Parathyroid adenoma (tissue), 2 donors: ENCODE measurements around the gene TEF.

Source experiments
- H2AFZ ChIP-seq: fragments of 300-600 bp; sonication (generic); one replicate; pipeline ENCODE4 v1.7.0; 2017; ENCODE audit warnings: antibody characterized with exemption, mild to moderate bottlenecking
- H3K27ac ChIP-seq: fragments of 300-600 bp; sonication (generic); one replicate; pipeline ENCODE4 v1.7.0; 2017
- H3K27me3 ChIP-seq: fragments of 300-600 bp; sonication (generic); one replicate; pipeline ENCODE4 v1.7.0; 2017; ENCODE audit warnings: low read length; ENCODE audit not compliant: control insufficient read depth, insufficient read depth
- H3K36me3 ChIP-seq: fragments of 300-600 bp; sonication (generic); one replicate; pipeline ENCODE4 v1.7.0; 2017; ENCODE audit warnings: low read length; ENCODE audit not compliant: control insufficient read depth, insufficient read depth
- H3K4me1 ChIP-seq: fragments of 300-600 bp; sonication (generic); one replicate; pipeline ENCODE4 v1.7.0; 2017; ENCODE audit warnings: control low read depth
- H3K4me2 ChIP-seq: fragments of 300-600 bp; sonication (generic); one replicate; pipeline ENCODE4 v1.7.0; 2017; ENCODE audit warnings: low read length
- H3K4me3 ChIP-seq: fragments of 300-600 bp; sonication (generic); one replicate; pipeline ENCODE4 v1.7.0; 2017; ENCODE audit warnings: low read depth, low read length
- H3K79me2 ChIP-seq: fragments of 300-600 bp; sonication (generic); one replicate; pipeline ENCODE4 v1.7.0; 2017; ENCODE audit warnings: control low read depth
- H3K9ac ChIP-seq: fragments of 300-600 bp; sonication (generic); one replicate; pipeline ENCODE4 v1.7.0; 2017; ENCODE audit warnings: mild to moderate bottlenecking
- H3K9me3 ChIP-seq: fragments of 300-600 bp; sonication (generic); one replicate; pipeline ENCODE4 v1.7.0; 2017; ENCODE audit warnings: low read length; ENCODE audit not compliant: control insufficient read depth
- CTCF ChIP-seq: fragments of 300-600 bp; sonication (generic); IDR thresholded peaks from one replicate; pipeline ENCODE4 v1.7.0; 2017; ENCODE audit warnings: antibody characterized with exemption, mild to moderate bottlenecking
- donor health status: primary hyperparathyroidism.

Gene TEF

DNA sequence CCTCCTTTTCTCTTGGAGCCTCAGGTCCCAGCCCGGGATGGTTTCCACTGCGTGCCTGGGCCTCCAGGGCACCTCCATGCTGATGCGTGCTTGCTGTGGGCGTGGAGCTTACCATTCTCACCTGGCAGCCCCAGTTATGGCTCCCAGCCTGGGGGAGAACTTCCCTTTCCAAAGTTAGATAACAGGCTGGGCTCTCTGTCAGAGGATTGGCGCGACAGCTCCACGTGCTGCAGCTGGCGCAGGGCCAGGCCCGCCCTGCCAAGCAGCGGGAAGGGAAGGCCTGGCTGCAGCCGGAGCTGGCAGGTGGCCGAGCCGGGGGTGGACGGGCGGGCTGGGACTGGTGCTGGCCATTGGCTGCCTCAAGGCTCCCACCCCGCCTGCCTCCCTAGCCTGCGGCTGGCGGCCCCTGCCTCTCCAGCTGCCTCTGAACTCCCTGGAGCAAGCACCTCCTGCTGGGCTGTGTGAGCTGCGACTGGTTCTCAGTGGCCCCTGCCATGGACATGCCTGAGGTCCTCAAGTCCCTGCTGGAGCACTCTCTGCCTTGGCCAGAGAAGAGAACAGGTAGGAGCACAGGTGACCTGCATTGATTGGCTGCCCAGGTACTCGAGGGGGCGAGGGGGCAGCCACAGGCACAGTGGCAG lies 14.6 kb upstream of the TEF start:
- H2AFZ ChIP-seq: peak overlapping the region; percentile 90
- no peaks in the 10 kb centered on the region for H3K27me3 ChIP-seq
- H3K79me2 ChIP-seq: no peaks in the 10 kb centered on the region
- H3K4me2 ChIP-seq: peak overlapping the region; percentile 80
- no peaks in the 10 kb centered on the region for H3K36me3 ChIP-seq
- no peaks in the 10 kb centered on the region for H3K9me3 ChIP-seq
- peak overlapping the region; percentile 55 for H3K4me3 ChIP-seq
- no peak overlapping the region for H3K9ac ChIP-seq
- peak; percentile 12 for TF ChIP-seq CTCF
- H3K4me1 ChIP-seq: peaks cover 12% of the 10 kb centered on the region
- H3K27ac ChIP-seq: peak overlapping the region; percentile 77

GRCh38 chr22:41367680-41368542 lies 13.8 kb upstream of the TEF start:
- H3K4me1 ChIP-seq: peaks cover 12% of the 10 kb centered on the region
- TF ChIP-seq CTCF: peak; percentile 22
- H3K36me3 ChIP-seq: no peaks in the 10 kb centered on the region
- H3K27ac ChIP-seq: peak overlapping the region; percentile 77
- H3K4me2 ChIP-seq: peak overlapping the region; percentile 80
- peak overlapping the region; percentile 90 for H2AFZ ChIP-seq
- H3K9me3 ChIP-seq: no peaks in the 10 kb centered on the region
- H3K9ac ChIP-seq: no peak overlapping the region
- H3K79me2 ChIP-seq: no peaks in the 10 kb centered on the region
- peak overlapping the region; percentile 55 for H3K4me3 ChIP-seq
- no peaks in the 10 kb centered on the region for H3K27me3 ChIP-seq

DNA sequence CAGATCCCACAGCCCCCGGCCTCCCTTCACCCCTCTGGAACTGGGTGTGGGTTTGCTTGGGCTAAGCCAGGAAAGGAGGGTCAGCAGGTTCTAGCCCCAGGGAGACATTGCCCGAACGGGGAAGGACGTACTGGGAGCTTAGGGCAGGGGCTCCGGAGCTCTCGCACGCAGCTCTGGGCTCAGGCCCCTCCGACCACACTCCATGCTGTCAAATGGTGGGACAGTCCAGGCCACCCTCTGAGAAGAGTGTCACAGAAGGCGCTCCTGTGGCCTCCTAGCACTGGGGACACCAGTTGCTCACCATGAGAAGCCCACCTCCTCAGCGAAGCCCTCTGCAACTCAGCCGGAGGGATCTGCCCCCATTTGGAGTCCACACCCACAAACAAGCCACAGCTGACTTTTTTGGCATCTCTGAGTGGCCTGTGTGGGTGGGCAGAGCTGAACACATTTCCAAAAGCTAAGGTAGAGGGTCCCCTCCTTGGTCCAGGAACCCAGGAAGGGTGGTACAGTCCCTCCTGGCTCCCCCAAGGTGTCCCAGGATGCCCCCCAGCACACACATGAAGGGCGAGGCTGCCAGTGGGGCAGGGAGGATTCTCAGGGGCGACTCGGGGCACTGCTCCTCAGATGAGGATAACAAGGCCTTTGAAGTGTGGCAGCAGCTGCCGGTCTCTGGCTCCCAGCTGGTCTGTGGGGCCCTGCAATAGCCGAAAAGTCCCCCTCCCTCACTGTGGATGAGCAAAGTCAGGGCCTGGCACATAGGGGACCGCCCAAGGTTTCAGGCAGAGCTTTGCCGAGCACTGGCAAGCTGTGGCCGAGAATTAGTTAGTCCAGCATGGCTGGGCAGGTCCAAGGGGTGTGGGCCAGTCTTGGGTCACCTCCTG lies 13.0 kb upstream of the TEF start:
- H3K9ac ChIP-seq: no peak overlapping the region

DNA sequence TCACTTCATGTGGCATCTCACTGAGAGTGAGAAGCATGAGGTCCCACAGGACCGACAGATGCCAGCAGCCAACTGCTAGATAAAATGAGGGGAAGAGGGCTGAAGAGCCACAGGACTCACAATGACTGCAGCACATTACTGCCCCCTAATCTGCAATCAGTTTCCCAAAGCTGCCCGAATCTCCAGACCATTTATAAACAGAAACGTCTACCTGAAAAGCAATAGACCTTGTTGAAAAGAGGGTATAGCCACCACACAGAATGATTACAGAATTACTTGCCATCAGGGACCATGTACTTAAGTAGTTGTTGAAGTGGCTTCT lies 12.4 kb upstream of the TEF start:
- Histone ChIP-seq H3K27ac (no peak overlapping the region), H2AFZ (no peak overlapping the region), H3K36me3 (no peaks in the 10 kb centered on the region), H3K27me3 (no peaks in the 10 kb centered on the region), H3K9ac (no peak overlapping the region), H3K4me1 (peaks cover 12% of the 10 kb centered on the region), H3K4me3 (no peak overlapping the region), H3K4me2 (no peak overlapping the region), H3K79me2 (no peaks in the 10 kb centered on the region), H3K9me3 (no peaks in the 10 kb centered on the region)
- TF ChIP-seq CTCF: no peak

More for the DNA sequence above, 13.0 kb upstream of the TEF start:
- Histone ChIP-seq H3K9me3 (no peaks in the 10 kb centered on the region), H2AFZ (no peak overlapping the region), H3K79me2 (no peaks in the 10 kb centered on the region), H3K4me2 (peak overlapping the region; percentile 80), H3K27ac (no peak overlapping the region), H3K4me1 (peaks cover 12% of the 10 kb centered on the region), H3K36me3 (no peaks in the 10 kb centered on the region), H3K4me3 (no peak overlapping the region), H3K27me3 (no peaks in the 10 kb centered on the region)
- no peak for TF ChIP-seq CTCF
